Ectodermal cell (in vitro differentiated cells): ENCODE results near the gene MADD.
A peak's percentile ranks its signal among the peaks of the same experiment; 100 is the strongest.

Source experiments
- H3K27ac ChIP-seq: 2 replicates; pipeline ENCODE4 v1.7.0; 2013; ENCODE audit warnings: mild to moderate bottlenecking, low read depth, low read length; ENCODE audit not compliant: insufficient read depth, poor library complexity, severe bottlenecking
- H3K27me3 ChIP-seq: 2 replicates; pipeline ENCODE4 v1.7.0; 2013; ENCODE audit warnings: mild to moderate bottlenecking, low read length; ENCODE audit not compliant: insufficient read depth, control insufficient read depth, poor library complexity, severe bottlenecking
- H3K36me3 ChIP-seq: one replicate; pipeline ENCODE4 v1.7.0; 2013; ENCODE audit warnings: low read length; ENCODE audit not compliant: control insufficient read depth, insufficient read depth
- H3K4me1 ChIP-seq: one replicate; pipeline ENCODE4 v1.7.0; 2013; ENCODE audit warnings: low read length; ENCODE audit not compliant: control insufficient read depth, insufficient read depth
- H3K4me3 ChIP-seq: 2 replicates; pipeline ENCODE4 v1.7.0; 2013; ENCODE audit warnings: low read depth, low read length, control low read depth; ENCODE audit not compliant: insufficient read depth
- H3K9me3 ChIP-seq: 2 replicates; pipeline ENCODE4 v1.7.0; 2013; ENCODE audit warnings: mild to moderate bottlenecking, low read length, moderate library complexity; ENCODE audit not compliant: control insufficient read depth
- WGBS, 2 experiments: methylation state at CpG; one replicate each; pipeline ENCODE4 v1.1.7; 2013; ENCODE audit warnings: missing lambda C conversion rate in 2 of 2; 5-methylcytosine and 5-hydroxymethylcytosine counted together

MADD gene

DNA sequence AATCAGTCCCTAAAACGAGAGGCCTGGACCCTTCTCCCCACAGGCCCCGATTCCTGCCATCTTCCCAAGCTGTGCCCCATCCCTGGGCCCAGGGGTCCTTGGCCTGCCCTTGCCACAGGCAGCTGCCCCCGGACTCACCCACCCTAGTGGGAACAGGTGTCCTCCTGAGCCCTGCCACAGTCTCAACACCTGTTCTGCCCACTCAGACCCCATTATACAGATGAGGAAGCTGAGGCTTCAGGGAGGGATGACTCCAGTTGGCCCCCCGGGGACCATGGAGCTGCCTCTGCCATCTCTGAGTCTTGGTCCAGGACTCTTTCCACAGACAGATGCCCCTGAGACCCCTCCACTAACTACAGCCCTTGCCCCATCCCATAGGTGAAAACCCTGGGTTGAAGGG, 66.7 kb downstream of the MADD start:
- WGBS, 2 experiments: 94 to 95% methylated on average over 4 of the region's 4 CpGs
- Histone ChIP-seq H3K27ac (no peak overlapping the region), H3K27me3 (no peaks in the 10 kb centered on the region), H3K4me1 (no peaks in the 10 kb centered on the region), H3K9me3 (no peaks in the 10 kb centered on the region), H3K36me3 (no peaks in the 10 kb centered on the region), H3K4me3 (no peak overlapping the region)

DNA sequence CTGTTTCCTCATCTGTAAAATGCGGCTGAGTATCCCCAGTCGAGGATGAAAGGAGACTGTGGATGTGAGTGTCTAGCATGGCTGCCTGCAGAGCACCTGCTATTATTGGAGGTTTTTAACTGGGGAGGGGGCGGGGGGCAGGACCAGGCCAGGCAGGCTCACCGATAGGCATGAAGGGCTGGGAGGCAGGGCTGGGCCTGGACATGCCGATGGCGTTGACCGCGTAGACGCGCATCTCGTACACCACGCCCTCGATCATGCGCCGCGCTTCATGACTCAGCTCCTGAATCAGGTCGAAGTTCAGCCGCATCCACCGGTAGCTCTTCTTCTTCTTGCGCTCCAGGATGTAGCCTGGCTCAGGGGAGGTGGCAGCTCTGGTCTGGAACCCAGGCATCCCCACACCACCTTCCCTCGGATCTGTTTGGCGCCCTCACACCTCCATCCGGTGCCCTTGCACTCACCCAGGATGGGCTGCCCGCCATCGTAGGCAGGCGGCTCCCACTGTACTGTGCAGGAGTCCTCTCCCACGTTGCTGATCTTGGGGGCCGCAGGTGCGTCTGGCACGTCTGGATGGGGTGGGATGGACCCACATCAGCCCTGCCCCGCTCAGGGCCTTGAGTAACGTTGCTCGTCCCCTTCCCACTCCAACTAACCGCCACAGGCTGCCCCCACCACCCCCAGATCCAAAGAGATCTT, 67.4 kb downstream of the MADD start:
- no peaks in the 10 kb centered on the region for H3K36me3 ChIP-seq

DNA sequence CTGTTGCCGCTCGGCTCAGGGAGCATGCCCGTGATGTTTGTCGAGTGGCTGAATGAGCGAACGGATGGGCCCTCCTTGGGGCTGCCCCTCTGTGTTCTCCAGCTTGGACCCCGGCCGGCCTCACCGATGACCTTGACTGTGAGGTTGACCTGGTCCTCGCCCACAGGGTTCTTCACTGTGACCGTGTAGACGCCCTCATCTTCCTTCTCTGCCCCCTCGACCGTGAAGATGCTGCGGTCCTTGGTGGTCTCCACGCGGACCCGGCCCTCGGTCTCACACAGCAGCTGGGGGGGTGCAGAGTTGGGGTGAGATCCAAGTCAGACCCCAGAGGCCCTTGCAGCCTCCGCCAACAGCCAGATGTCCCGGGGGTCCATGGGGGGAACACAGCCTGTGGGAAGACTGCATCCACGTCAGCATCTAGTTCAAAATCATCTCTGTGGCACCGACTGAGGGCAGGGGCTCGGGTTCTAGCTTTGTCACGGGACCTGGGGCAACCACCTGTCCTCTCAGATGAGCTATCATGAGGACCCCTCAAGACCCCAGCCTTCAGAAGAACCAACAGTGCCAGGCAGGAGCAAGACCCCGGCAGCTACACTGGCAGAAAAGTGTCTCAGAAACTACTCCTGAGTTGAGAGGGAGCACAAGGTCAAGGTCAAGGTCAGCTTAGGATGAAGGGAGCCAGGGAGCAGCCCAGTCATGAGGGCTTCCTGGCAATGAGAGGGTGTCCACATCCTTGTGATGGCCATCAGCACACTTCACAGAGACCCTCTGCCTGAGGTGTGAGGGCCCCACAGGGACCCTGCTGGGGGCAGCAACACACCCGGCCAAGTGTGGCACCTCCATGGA, 68.7 kb downstream of the MADD start:
- Histone ChIP-seq H3K4me1 (no peaks in the 10 kb centered on the region), H3K4me3 (no peak overlapping the region), H3K27ac (no peak overlapping the region), H3K9me3 (no peaks in the 10 kb centered on the region), H3K36me3 (no peaks in the 10 kb centered on the region), H3K27me3 (no peaks in the 10 kb centered on the region)
- WGBS, 2 experiments: 94 to 95% methylated on average over 27 of the region's 27 CpGs

More for the DNA sequence above, 67.4 kb downstream of the MADD start:
- Histone ChIP-seq H3K4me3 (no peak overlapping the region), H3K4me1 (no peaks in the 10 kb centered on the region), H3K27me3 (no peaks in the 10 kb centered on the region), H3K9me3 (no peaks in the 10 kb centered on the region), H3K27ac (no peak overlapping the region)
- WGBS, 2 experiments: 92% methylated on average over 34 of the region's 34 CpGs

GRCh38 chr11:47340010-47340409, 70.1 kb downstream of the MADD start:
- WGBS, 2 experiments: 83 to 87% methylated on average over 9 of the region's 9 CpGs
- Histone ChIP-seq H3K9me3 (no peaks in the 10 kb centered on the region), H3K27ac (no peak overlapping the region), H3K36me3 (no peaks in the 10 kb centered on the region), H3K4me3 (no peak overlapping the region), H3K4me1 (no peaks in the 10 kb centered on the region), H3K27me3 (no peaks in the 10 kb centered on the region)

DNA sequence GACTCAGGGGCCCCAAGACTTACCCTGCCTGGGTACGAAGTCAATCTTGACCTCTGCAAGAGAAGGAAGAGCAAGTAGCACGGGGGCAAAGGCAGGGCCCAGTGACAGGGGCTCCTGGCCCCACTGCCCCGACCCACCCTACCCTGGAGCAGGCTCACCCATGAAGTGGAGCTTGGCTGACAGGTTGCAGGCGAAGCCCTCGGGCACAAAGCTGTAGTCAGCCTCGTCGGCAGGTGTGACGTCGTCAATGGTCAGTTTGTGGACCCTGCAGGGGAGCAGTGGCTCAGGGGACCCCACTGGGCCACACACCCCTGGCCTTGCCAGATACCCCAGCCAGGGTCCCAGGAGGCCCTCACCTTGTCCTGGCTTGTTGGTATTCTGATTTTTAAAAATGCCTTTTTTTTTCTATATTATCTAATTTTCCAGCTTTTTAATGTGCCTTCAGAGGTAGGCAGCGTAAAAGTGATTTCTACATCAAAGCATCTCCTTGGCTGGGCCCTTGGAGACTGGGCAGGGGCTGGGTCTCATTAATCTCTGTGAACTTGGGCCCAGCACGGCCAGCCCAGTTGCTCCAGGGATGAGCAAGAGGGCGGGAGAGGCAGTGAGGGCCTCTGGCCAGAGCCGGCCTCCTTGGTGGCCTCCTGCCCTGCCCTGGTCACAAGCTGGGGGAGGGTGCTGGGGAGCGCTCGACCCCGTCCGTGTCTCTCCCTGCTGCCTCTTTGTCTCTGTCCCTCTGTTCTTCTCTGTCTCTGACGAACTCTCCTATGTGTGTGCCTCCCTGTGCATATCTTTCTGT, 71.2 kb downstream of the MADD start:
- Histone ChIP-seq H3K27me3 (no peaks in the 10 kb centered on the region), H3K4me1 (no peaks in the 10 kb centered on the region), H3K36me3 (no peaks in the 10 kb centered on the region), H3K4me3 (no peak overlapping the region), H3K9me3 (no peaks in the 10 kb centered on the region), H3K27ac (no peak overlapping the region)
- WGBS, 2 experiments: 74 to 78% methylated on average over 18 of the region's 18 CpGs

DNA sequence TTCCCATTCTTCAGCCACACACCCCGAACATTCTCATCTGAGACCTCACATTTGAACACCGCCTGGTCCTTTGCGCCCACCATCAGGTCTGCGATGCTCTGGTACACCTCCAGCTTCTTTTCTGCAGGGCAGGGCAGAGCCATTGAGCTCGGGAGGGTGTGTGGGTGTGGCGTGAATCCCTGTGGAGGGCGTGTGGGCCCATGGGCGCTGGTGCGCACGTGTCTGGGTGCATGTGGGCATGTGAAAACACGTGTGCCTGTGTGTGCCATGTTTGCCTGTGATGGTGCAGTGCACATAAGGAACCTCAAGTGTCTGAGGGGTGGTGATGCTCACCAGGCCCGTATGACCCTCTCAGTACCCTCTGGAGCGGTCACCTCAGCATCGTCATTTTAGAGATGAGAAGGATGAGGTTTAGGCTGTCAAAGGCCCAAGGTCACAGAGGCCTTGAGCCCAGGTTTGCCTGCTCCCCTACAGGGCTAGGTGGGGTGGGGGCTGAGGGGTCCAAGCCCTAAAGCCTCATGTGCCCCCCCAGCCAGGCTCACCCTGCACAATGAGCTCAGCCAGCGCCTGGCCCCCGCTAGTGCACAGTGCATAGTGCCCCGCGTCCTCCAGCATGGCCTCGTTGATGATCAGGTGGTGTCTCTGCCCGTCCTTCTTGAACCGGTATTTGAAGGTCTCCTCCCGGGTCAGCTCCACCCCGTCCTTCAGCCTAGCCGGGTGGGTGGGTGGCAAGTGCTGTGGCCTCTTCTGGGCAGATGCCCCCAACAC, 72.3 kb downstream of the MADD start:
- 94 to 95% methylated on average over 24 of the region's 24 CpGs for WGBS, 2 experiments
- Histone ChIP-seq H3K4me1 (no peaks in the 10 kb centered on the region), H3K4me3 (no peak overlapping the region), H3K9me3 (no peaks in the 10 kb centered on the region), H3K27ac (no peak overlapping the region), H3K27me3 (no peaks in the 10 kb centered on the region), H3K36me3 (no peaks in the 10 kb centered on the region)

DNA sequence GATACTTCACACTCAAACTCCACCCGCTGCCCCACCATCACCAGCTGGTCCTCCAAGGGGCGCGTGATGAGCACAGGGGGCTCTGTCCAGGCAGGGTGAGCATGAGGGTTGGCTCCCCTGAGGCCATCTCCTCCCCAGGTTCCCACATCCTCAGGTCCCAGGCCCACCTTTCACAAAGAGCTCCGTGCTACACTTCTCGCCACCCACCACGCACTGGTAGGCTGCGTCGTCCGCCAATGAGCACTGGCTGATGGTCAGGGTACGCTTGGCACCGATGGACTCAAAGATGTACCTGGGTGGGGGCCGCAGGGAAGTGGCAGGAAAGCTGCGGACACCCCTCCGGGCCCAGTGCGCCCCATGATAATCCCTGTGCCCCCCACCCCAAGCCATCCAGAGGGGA, 72.9 kb downstream of the MADD start:
- H3K4me3 ChIP-seq: no peak overlapping the region
- 95 to 97% methylated on average over 15 of the region's 15 CpGs for WGBS, 2 experiments
- H3K27ac ChIP-seq: no peak overlapping the region

GRCh38 chr11:47345890-47346563, 76.1 kb downstream of the MADD start:
- no peaks in the 10 kb centered on the region for H3K4me1 ChIP-seq
- peak overlapping the region; percentile 66 for H3K27ac ChIP-seq
- H3K9me3 ChIP-seq: no peaks in the 10 kb centered on the region
- H3K27me3 ChIP-seq: no peaks in the 10 kb centered on the region
- 90 to 92% methylated on average over 18 of the region's 18 CpGs for WGBS, 2 experiments
- no peaks in the 10 kb centered on the region for H3K36me3 ChIP-seq
- no peak overlapping the region for H3K4me3 ChIP-seq

More for the DNA sequence above, 72.9 kb downstream of the MADD start:
- no peaks in the 10 kb centered on the region for H3K4me1 ChIP-seq
- H3K36me3 ChIP-seq: no peaks in the 10 kb centered on the region
- H3K27me3 ChIP-seq: no peaks in the 10 kb centered on the region
- no peaks in the 10 kb centered on the region for H3K9me3 ChIP-seq

- no peaks in the 10 kb centered on the region for H3K4me1 ChIP-seq
- no peaks in the 10 kb centered on the region for H3K36me3 ChIP-seq
- H3K4me3 ChIP-seq: no peak overlapping the region
- no peaks in the 10 kb centered on the region for H3K27me3 ChIP-seq
- 91 to 93% methylated on average over 5 of the region's 5 CpGs for WGBS, 2 experiments
- H3K9me3 ChIP-seq: no peaks in the 10 kb centered on the region
- H3K27ac ChIP-seq: no peak overlapping the region
Observed at GRCh38 chr11:47347137-47347536, 77.2 kb downstream of the MADD start.
